Measurements from ENCODE around the gene POU5F1.
"Not testable (repeated sequence)": the region's sequence is repeated elsewhere in the genome, so short reads cannot be mapped to it uniquely, and the experiment has no call there.

POU5F1 gene

GRCh38 chr6:31165064-31165832 is 5.2 kb downstream of the POU5F1 start:
- DNase-seq (ENCODE audit: low spot score), result not testable (repeated sequence)

GRCh38 chr6:31164475-31165063 is 5.9 kb downstream of the POU5F1 start:
- DNase-seq (ENCODE audit: low spot score), result not testable (repeated sequence)

GRCh38 chr6:31163922-31164321 is 6.6 kb downstream of the POU5F1 start:
- no peak for DNase-seq (ENCODE audit: low spot score)

GRCh38 chr6:31162463-31163165 is 7.9 kb downstream of the POU5F1 start:
- no peak for DNase-seq (ENCODE audit: low spot score)

GRCh38 chr6:31161216-31162126 is 9.0 kb downstream of the POU5F1 start:
- no peak for DNase-seq (ENCODE audit: low spot score)

GRCh38 chr6:31158863-31159855 is 11.3 kb downstream of the POU5F1 start:
- DNase-seq (ENCODE audit: low spot score), result no peak

- peak; percentile 100 for DNase-seq (ENCODE audit: low spot score)
Measured at GRCh38 chr6:31158140-31158862, 12.2 kb downstream of the POU5F1 start, which contains the start of gene TCF19. Gene TCF19 (plus strand): TSS chr6:31158589. CDS start chr6:31159470, 881 bp downstream.

GRCh38 chr6:31157513-31158139 is 12.9 kb downstream of the POU5F1 start, which contains the start of gene CCHCR1:
Gene CCHCR1 (minus strand): TSS chr6:31157802. CDS start chr6:31157600, 202 bp downstream.
- DNase-seq (ENCODE audit: low spot score), result no peak

- DNase-seq (ENCODE audit: low spot score), result no peak
Measured at GRCh38 chr6:31156641-31157040, 13.8 kb downstream of the POU5F1 start.

GRCh38 chr6:31154436-31154835 is 16.0 kb downstream of the POU5F1 start:
- no peak for DNase-seq (ENCODE audit: low spot score)

GRCh38 chr6:31152781-31153180 is 17.7 kb downstream of the POU5F1 start:
- DNase-seq (ENCODE audit: low spot score), result no peak

- no peak for DNase-seq (ENCODE audit: low spot score)
Measured at GRCh38 chr6:31149827-31150447, 20.5 kb downstream of the POU5F1 start.

- no peak for DNase-seq (ENCODE audit: low spot score)
Measured at GRCh38 chr6:31145386-31145785, 25.1 kb downstream of the POU5F1 start.

GRCh38 chr6:31144970-31145340 is 25.5 kb downstream of the POU5F1 start:
- DNase-seq (ENCODE audit: low spot score), result no peak

GRCh38 chr6:31144296-31144969 is 26.0 kb downstream of the POU5F1 start:
- no peak for DNase-seq (ENCODE audit: low spot score)

- DNase-seq (ENCODE audit: low spot score), result peak; percentile 50
Measured at GRCh38 chr6:31143148-31143547, 27.3 kb downstream of the POU5F1 start.

GRCh38 chr6:31142361-31142761 is 28.1 kb downstream of the POU5F1 start:
- DNase-seq (ENCODE audit: low spot score), result no peak

GRCh38 chr6:31140643-31141042 is 29.8 kb downstream of the POU5F1 start:
- no peak for DNase-seq (ENCODE audit: low spot score)
